K562 (cell line): ENCODE results near the gene ATXN1L. TPM values are rescaled to one million over a fixed set of nuclear protein-coding genes. Genes with fewer than 3 reads are reported as not detected.

Source experiments
- ARID1B ChIP-seq: fragments of 450-650 bp; IDR thresholded peaks from 2 replicates; pipeline ENCODE4 v1.6.1; 2016; ENCODE audit warnings: antibody characterized with exemption, mild to moderate bottlenecking, inconsistent platforms
- ATF7 ChIP-seq: fragments of 450-650 bp; IDR thresholded peaks from 2 replicates; pipeline ENCODE4 v1.7.1; 2014; ENCODE audit warnings: mild to moderate bottlenecking, moderate library complexity
- C11orf30 ChIP-seq: fragments of 450-650 bp; IDR thresholded peaks from 2 replicates; pipeline ENCODE4 v1.6.1; 2016; ENCODE audit warnings: low read depth, mild to moderate bottlenecking
- CEBPB ChIP-seq: fragments of 450-650 bp; IDR thresholded peaks from 2 replicates; pipeline ENCODE4 v1.6.1; 2016; ENCODE audit warnings: missing genetic modification characterization, missing compliant biosample characterization
- DPF2 ChIP-seq: fragments of 450-650 bp; IDR thresholded peaks from 2 replicates; pipeline ENCODE4 v1.6.1; 2016
- EP300 ChIP-seq: IDR thresholded peaks from 2 replicates; pipeline ENCODE4 v1.6.1; 2012; ENCODE audit warnings: low read length, improper control_type of control experiment
- FOSL1 ChIP-seq: fragments of 200-800 bp; sonication (Bioruptor generic); conservative IDR thresholded peaks from 2 replicates; pipeline ENCODE4 v1.6.1; 2016; ENCODE audit warnings: missing genetic modification characterization, missing compliant biosample characterization
- FOXJ2 ChIP-seq: fragments of 200-800 bp; sonication (Bioruptor generic); IDR thresholded peaks from 2 replicates; pipeline ENCODE4 v1.6.1; 2016; ENCODE audit warnings: missing genetic modification characterization, missing compliant biosample characterization
- FOXK2 ChIP-seq, 2 experiments: fragments of 450-650 bp; IDR thresholded peaks in 1 of 2; conservative IDR thresholded peaks in 1 of 2; 2 replicates each; pipeline ENCODE4 v1.6.1; 2016; ENCODE audit warnings: low read depth in 2 of 2, mild to moderate bottlenecking in 1 of 2
- MAFK ChIP-seq: IDR thresholded peaks from 2 replicates; pipeline ENCODE4 v1.6.1; 2011; ENCODE audit warnings: low read length, improper control_type of control experiment
- MTA1 ChIP-seq: fragments of 450-650 bp; IDR thresholded peaks from 2 replicates; pipeline ENCODE4 v1.6.1; 2017; ENCODE audit warnings: borderline replicate concordance
- NCOR1 ChIP-seq: fragments of 450-650 bp; IDR thresholded peaks from 2 replicates; pipeline ENCODE4 v1.6.1; 2016; ENCODE audit warnings: mild to moderate bottlenecking, moderate library complexity
- NFIC ChIP-seq: fragments of 450-650 bp; IDR thresholded peaks from 2 replicates; pipeline ENCODE4 v1.6.1; 2017; ENCODE audit warnings: mild to moderate bottlenecking, inconsistent platforms
- PHTF2 ChIP-seq: fragments of 250-450 bp; sonication (Bioruptor Pico); IDR thresholded peaks from 2 replicates; pipeline ENCODE4 v1.5.0; 2021; ENCODE audit warnings: mild to moderate bottlenecking
- PML ChIP-seq: IDR thresholded peaks from 2 replicates; pipeline ENCODE4 v1.6.1; 2012; ENCODE audit warnings: low read length, inconsistent platforms
- SMAD4 ChIP-seq: fragments of 250-450 bp; sonication (Bioruptor Pico); conservative IDR thresholded peaks from 2 replicates; pipeline ENCODE4 v1.8.0; 2021; ENCODE audit warnings: inconsistent platforms, mild to moderate bottlenecking, moderate library complexity
- SMARCC2 ChIP-seq: fragments of 450-650 bp; IDR thresholded peaks from 2 replicates; pipeline ENCODE4 v1.6.1; 2017; ENCODE audit warnings: antibody characterized with exemption, moderate library complexity, mild to moderate bottlenecking, low read depth
- TBP ChIP-seq: optimal IDR thresholded peaks from 2 replicates; pipeline ENCODE3; 2011; ENCODE audit warnings: low read depth, low read length, improper control_type of control experiment
- TCF3 ChIP-seq: sonication (generic); formaldehyde crosslinking; IDR thresholded peaks from 2 replicates; pipeline ENCODE4 v1.4.0; 2020; ENCODE audit warnings: mild to moderate bottlenecking, missing genetic modification reagents
- TEAD4 ChIP-seq, 2 experiments: sonication (generic) in 1 of 2; formaldehyde crosslinking in 1 of 2; IDR thresholded peaks; 2 replicates each; pipeline versions ENCODE4 v1.6.1 to v1.8.0; 2012 to 2022; ENCODE audit warnings: borderline replicate concordance in 1 of 2, inconsistent platforms in 1 of 2, low read length in 1 of 2, mild to moderate bottlenecking in 1 of 2, missing genetic modification reagents in 1 of 2
- THRAP3 ChIP-seq: fragments of 450-650 bp; IDR thresholded peaks from 2 replicates; pipeline ENCODE4 v1.6.1; 2016; ENCODE audit warnings: mild to moderate bottlenecking, inconsistent platforms, borderline replicate concordance
- TRIM24 ChIP-seq, 2 experiments: fragments of 450-650 bp; IDR thresholded peaks; 2 replicates each; pipeline ENCODE4 v1.6.1; 2016
- USF1 ChIP-seq: sonication (generic); formaldehyde crosslinking; IDR thresholded peaks from 2 replicates; pipeline ENCODE4 v1.9.0; 2022; ENCODE audit warnings: mild to moderate bottlenecking, missing genetic modification reagents
- ZNF316 ChIP-seq: fragments of 450-650 bp; IDR thresholded peaks from 2 replicates; pipeline ENCODE4 v1.6.1; 2016
- ZNF695 ChIP-seq: fragments of 450-650 bp; formaldehyde crosslinking; IDR thresholded peaks from 2 replicates; pipeline ENCODE4 v1.4.0; 2020; ENCODE audit warnings: mild to moderate bottlenecking, moderate library complexity
- ZNF766 ChIP-seq: fragments of 200-800 bp; sonication (Bioruptor generic); conservative IDR thresholded peaks from 2 replicates; pipeline ENCODE4 v1.6.1; 2016; ENCODE audit warnings: missing genetic modification characterization, missing compliant biosample characterization
- polyA plus RNA-seq, 8 experiments: library from polyadenylated mRNA; depleted of rRNA in 4 of 8; stranded (reverse) in 5 of 8; unstranded in 3 of 8; fragments of >200 nt; fragmentation: Nextera tagmentation in 2 of 8; fragmentation: Illumina TruSeq in 1 of 8; extraction: Ambion mirVana in 2 of 8; extraction: Trizol in 1 of 8; gene quantifications; 2 replicates each; pipeline versions ENCODE4 v1.2.1 to v1.2.3, GENCODE V29; 2011 to 2014; ENCODE audit warnings: inconsistent platforms in 1 of 8, missing spikeins in 1 of 8
- total RNA-seq, 7 experiments: library from RNA; depleted of rRNA in 6 of 7; stranded (reverse); fragments of >200 nt in 6 of 7; fragmentation: Illumina TruSeq in 2 of 7; extraction: Trizol in 2 of 7; gene quantifications; 2 replicates each; pipeline versions ENCODE4 v1.2.1 to v1.2.3, GENCODE V29; 2011 to 2021; ENCODE audit warnings: low replicate concordance in 1 of 7
- TF ChIP-seq, protein P1 (sequence below): sonication (generic); formaldehyde crosslinking; IDR thresholded peaks from 2 replicates; pipeline ENCODE4 v1.8.0; 2023; ENCODE audit warnings: missing genetic modification reagents, mild to moderate bottlenecking, borderline replicate concordance

The ATXN1L gene
- total and polyA plus RNA-seq, 9 of the 15 experiments (the other 6 are each of a cell fraction or from before 2014, with no cell fraction given): 1.4 to 11.3 (median 9.3) TPM

- TF ChIP-seq, protein P1, sequence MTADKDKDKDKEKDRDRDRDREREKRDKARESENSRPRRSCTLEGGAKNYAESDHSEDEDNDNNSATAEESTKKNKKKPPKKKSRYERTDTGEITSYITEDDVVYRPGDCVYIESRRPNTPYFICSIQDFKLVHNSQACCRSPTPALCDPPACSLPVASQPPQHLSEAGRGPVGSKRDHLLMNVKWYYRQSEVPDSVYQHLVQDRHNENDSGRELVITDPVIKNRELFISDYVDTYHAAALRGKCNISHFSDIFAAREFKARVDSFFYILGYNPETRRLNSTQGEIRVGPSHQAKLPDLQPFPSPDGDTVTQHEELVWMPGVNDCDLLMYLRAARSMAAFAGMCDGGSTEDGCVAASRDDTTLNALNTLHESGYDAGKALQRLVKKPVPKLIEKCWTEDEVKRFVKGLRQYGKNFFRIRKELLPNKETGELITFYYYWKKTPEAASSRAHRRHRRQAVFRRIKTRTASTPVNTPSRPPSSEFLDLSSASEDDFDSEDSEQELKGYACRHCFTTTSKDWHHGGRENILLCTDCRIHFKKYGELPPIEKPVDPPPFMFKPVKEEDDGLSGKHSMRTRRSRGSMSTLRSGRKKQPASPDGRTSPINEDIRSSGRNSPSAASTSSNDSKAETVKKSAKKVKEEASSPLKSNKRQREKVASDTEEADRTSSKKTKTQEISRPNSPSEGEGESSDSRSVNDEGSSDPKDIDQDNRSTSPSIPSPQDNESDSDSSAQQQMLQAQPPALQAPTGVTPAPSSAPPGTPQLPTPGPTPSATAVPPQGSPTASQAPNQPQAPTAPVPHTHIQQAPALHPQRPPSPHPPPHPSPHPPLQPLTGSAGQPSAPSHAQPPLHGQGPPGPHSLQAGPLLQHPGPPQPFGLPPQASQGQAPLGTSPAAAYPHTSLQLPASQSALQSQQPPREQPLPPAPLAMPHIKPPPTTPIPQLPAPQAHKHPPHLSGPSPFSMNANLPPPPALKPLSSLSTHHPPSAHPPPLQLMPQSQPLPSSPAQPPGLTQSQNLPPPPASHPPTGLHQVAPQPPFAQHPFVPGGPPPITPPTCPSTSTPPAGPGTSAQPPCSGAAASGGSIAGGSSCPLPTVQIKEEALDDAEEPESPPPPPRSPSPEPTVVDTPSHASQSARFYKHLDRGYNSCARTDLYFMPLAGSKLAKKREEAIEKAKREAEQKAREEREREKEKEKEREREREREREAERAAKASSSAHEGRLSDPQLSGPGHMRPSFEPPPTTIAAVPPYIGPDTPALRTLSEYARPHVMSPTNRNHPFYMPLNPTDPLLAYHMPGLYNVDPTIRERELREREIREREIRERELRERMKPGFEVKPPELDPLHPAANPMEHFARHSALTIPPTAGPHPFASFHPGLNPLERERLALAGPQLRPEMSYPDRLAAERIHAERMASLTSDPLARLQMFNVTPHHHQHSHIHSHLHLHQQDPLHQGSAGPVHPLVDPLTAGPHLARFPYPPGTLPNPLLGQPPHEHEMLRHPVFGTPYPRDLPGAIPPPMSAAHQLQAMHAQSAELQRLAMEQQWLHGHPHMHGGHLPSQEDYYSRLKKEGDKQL (CRISPR knock-in tag): 0 out of 2 replicates have a peak, but pooled peaks have one; percentile 54
- TF ChIP-seq FOXJ2 (tag) (peak; percentile 46; the same call in 1 of the 2 replicates), NCOR1 (peak; percentile 70), TBP (no peak), C11orf30 (peak; percentile 86), SMAD4 (0 out of 2 replicates have a peak, but pooled peaks have one; percentile 21), ATF7 (peak; percentile 38; the same call in 1 of the 2 replicates), TRIM24 (IDR thresholded peaks at IDR 0.05) (peak; percentile 49 to 74; a peak in 1 of 4 replicates), PHTF2 (CRISPR knock-in tag) (no peak), DPF2 (peak; percentile 87), TCF3 (CRISPR knock-in tag) (peak; percentile 78), TEAD4 (IDR thresholded peaks at IDR 0.05; ENCODE audit: low read length) (peak; percentile 89), TEAD4 (CRISPR knock-in tag; IDR thresholded peaks at IDR 0.05; ENCODE audit: borderline replicate concordance) (no peak), USF1 (no peak), ARID1B (peak; percentile 90), MAFK (peak; percentile 52; the same call in 1 of the 2 replicates), FOXK2 (conservative IDR thresholded peaks at IDR 0.05 in 1 of 2, IDR thresholded peaks at IDR 0.05 in 1 of 2; ENCODE audit: low read depth in 2 of 2) (peak; percentile 66 to 79; a peak in 3 of 4 replicates), ZNF766 (CRISPR knock-in tag) (peak; percentile 28; the same call in 1 of the 2 replicates), PML (peak; percentile 60; the same call in 1 of the 2 replicates), EP300 (peak; percentile 63; the same call in 1 of the 2 replicates), SMARCC2 (peak; percentile 58; the same call in 1 of the 2 replicates), FOSL1 (tag) (0 out of 2 replicates have a peak, but pooled peaks have one; percentile 30), NFIC (peak; percentile 42), MTA1 (no peak), CEBPB (tag) (0 out of 2 replicates have a peak, but pooled peaks have one; percentile 14), ZNF316 (peak; percentile 91), ZNF695 (CRISPR knock-in tag) (no peak), THRAP3 (no peak)
Observed at GRCh38 chr16:71837150-71837549, 8.6 kb upstream of the ATXN1L start (continued).
